GOT3 (cell line): ENCODE data around the gene NSL1.
"Not testable (repeated sequence)": the region's sequence is repeated elsewhere in the genome, so short reads cannot be mapped to it uniquely, and the experiment has no call there.

Experiments
- DNase-seq: peaks from one replicate; lab custom pipeline; 2025; ENCODE audit warnings: mixed read lengths; lab: John Stamatoyannopoulos, UW

The NSL1 gene

GRCh38 chr1:212783976-212784375 lies 7.6 kb downstream of the NSL1 start:
- no peak for DNase-seq

GRCh38 chr1:212782422-212783154 lies 9.0 kb downstream of the NSL1 start:
- no peak for DNase-seq

GRCh38 chr1:212781225-212781624 lies 10.4 kb downstream of the NSL1 start:
- no peak for DNase-seq

GRCh38 chr1:212780759-212781158 lies 10.8 kb downstream of the NSL1 start:
- DNase-seq, result no peak

GRCh38 chr1:212779086-212779485 lies 12.5 kb downstream of the NSL1 start:
- DNase-seq, result not testable (repeated sequence)

GRCh38 chr1:212777151-212777550 lies 14.4 kb downstream of the NSL1 start:
- DNase-seq, result no peak

- no peak for DNase-seq
These were observed 16.3 kb downstream of the NSL1 start for GRCh38 chr1:212775241-212775640.

GRCh38 chr1:212774584-212774983 lies 17.0 kb downstream of the NSL1 start:
- DNase-seq, result no peak

- no peak for DNase-seq
These were observed 18.6 kb downstream of the NSL1 start for GRCh38 chr1:212773011-212773410.

- no peak for DNase-seq
These were observed 20.2 kb downstream of the NSL1 start for GRCh38 chr1:212771341-212771740.

GRCh38 chr1:212769459-212770167 lies 22.0 kb downstream of the NSL1 start:
- no peak for DNase-seq

GRCh38 chr1:212766825-212767224 lies 24.8 kb downstream of the NSL1 start:
- not testable (repeated sequence) for DNase-seq

- DNase-seq, result not testable (repeated sequence)
These were observed 26.8 kb downstream of the NSL1 start for GRCh38 chr1:212764718-212765281.

GRCh38 chr1:212762839-212763238 lies 28.7 kb downstream of the NSL1 start:
- no peak for DNase-seq

- no peak for DNase-seq
These were observed 29.3 kb downstream of the NSL1 start for GRCh38 chr1:212762234-212762633.

- DNase-seq, result no peak
These were observed 31.3 kb downstream of the NSL1 start for GRCh38 chr1:212760126-212760823.

- no peak for DNase-seq
These were observed 31.9 kb downstream of the NSL1 start for GRCh38 chr1:212759683-212760082.

- no peak for DNase-seq
These were observed 36.9 kb downstream of the NSL1 start for GRCh38 chr1:212754680-212755079.

GRCh38 chr1:212754193-212754592 lies 37.4 kb downstream of the NSL1 start:
- DNase-seq, result no peak

GRCh38 chr1:212753749-212754148 lies 37.8 kb downstream of the NSL1 start:
- no peak for DNase-seq

- DNase-seq, result no peak
These were observed 38.6 kb downstream of the NSL1 start for GRCh38 chr1:212752934-212753497.

GRCh38 chr1:212752252-212752933 lies 39.2 kb downstream of the NSL1 start:
- DNase-seq, result no peak
